Stimulated activated naive CD4-positive, alpha-beta T cell treated with Interleukin-2 at 50 U/mL for 16 hours (primary cell): ENCODE results near the gene C10orf95.
"Not testable (repeated sequence)": the region's sequence is repeated elsewhere in the genome, so short reads cannot be mapped to it uniquely, and the experiment has no call there.

ENCODE experiments used
- DNase-seq: peaks from one replicate; lab custom pipeline; 2025; lab: John Stamatoyannopoulos, UW

The C10orf95 gene

GRCh38 chr10:102451105-102451969 is at the start of gene C10orf95:
Gene C10orf95 (minus strand): TSS chr10:102451543. CDS start chr10:102451093, 450 bp downstream.
- no peak for DNase-seq

GRCh38 chr10:102500686-102501085 is 49.3 kb upstream of the C10orf95 start:
- DNase-seq, result not testable (repeated sequence)

GRCh38 chr10:102499356-102499755 is 48.0 kb upstream of the C10orf95 start:
- no peak for DNase-seq

GRCh38 chr10:102497545-102497944 is 46.2 kb upstream of the C10orf95 start:
- no peak for DNase-seq

GRCh38 chr10:102493771-102494170 is 42.4 kb upstream of the C10orf95 start:
- DNase-seq, result no peak

- DNase-seq, result no peak
Observed at GRCh38 chr10:102492983-102493382, 41.6 kb upstream of the C10orf95 start.

- DNase-seq, result no peak
Observed at GRCh38 chr10:102492344-102492939, 41.1 kb upstream of the C10orf95 start.

GRCh38 chr10:102491136-102491535 is 39.8 kb upstream of the C10orf95 start:
- no peak for DNase-seq

GRCh38 chr10:102485093-102485784 is 33.9 kb upstream of the C10orf95 start:
- DNase-seq, result no peak

GRCh38 chr10:102484021-102484420 is 32.7 kb upstream of the C10orf95 start:
- DNase-seq, result no peak

- no peak for DNase-seq
Observed at GRCh38 chr10:102480396-102480795, 29.1 kb upstream of the C10orf95 start.

- DNase-seq, result no peak
Observed at GRCh38 chr10:102479651-102480050, 28.3 kb upstream of the C10orf95 start.

GRCh38 chr10:102476466-102477141 is 25.3 kb upstream of the C10orf95 start:
- no peak for DNase-seq

- DNase-seq, result no peak
Observed at GRCh38 chr10:102475451-102476040, 24.2 kb upstream of the C10orf95 start.

GRCh38 chr10:102473445-102474331 is 22.3 kb upstream of the C10orf95 start:
- no peak for DNase-seq

GRCh38 chr10:102470579-102471546 is 19.5 kb upstream of the C10orf95 start:
- no peak for DNase-seq

GRCh38 chr10:102468683-102469082 is 17.3 kb upstream of the C10orf95 start:
- no peak for DNase-seq

GRCh38 chr10:102467971-102468438 is 16.7 kb upstream of the C10orf95 start:
- DNase-seq, result no peak

- DNase-seq, result no peak
Observed at GRCh38 chr10:102467318-102467717, 16.0 kb upstream of the C10orf95 start.
